SH-SY5Y (cell line): ENCODE data around the gene RAMP3.

Source experiments
- GATA2 ChIP-seq: IDR thresholded peaks from 2 replicates; pipeline ENCODE4 v1.6.1; 2011; ENCODE audit warnings: mild to moderate bottlenecking, low read depth, low read length
- GATA3 ChIP-seq: IDR thresholded peaks from 2 replicates; pipeline ENCODE4 v1.6.1; 2011; ENCODE audit warnings: low read depth, mild to moderate bottlenecking, low read length, moderate library complexity

RAMP3 gene

DNA sequence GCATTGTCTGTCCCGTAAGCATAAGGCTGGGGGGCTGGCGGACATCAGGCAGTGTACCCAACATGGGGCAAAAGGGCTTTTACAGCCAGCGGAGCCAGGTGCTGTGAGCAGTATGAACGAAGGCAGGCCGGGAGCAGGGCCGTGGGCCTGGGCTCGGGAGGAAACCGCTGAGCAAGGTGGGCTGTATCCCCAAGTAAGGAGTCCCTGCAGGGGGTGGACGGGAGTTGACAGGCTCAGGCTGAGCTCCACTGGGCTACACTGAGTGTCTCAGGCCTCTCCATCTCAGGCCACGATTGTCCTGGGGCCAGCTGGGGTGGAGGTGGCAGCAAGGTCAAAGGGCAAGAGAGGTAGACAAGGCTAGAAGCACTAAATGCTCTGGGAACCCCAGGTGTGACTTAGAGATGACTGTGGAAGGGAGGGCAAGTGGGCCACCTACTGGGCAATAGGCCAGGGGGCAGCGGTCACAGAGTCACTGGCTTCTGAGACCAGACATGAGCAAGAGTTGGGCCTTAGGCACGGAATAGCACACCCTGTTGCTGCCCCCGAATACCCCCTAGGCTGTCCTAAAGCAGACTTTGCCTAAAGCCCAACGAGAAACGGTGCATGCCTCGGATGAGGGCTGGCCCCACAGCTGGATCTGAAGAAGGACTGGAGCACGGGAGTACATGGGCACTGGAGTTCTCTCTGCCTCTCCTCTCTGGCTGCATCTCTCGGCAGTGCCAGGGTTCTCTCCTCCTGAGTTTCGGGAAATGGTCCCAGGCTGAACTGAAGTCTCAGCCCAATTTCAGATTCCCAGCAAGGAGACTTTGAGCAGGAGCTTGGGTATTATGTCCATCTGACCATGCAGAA lies 10.8 kb upstream of the RAMP3 start:
- TF ChIP-seq GATA3: no peak
- no peak for TF ChIP-seq GATA2

DNA sequence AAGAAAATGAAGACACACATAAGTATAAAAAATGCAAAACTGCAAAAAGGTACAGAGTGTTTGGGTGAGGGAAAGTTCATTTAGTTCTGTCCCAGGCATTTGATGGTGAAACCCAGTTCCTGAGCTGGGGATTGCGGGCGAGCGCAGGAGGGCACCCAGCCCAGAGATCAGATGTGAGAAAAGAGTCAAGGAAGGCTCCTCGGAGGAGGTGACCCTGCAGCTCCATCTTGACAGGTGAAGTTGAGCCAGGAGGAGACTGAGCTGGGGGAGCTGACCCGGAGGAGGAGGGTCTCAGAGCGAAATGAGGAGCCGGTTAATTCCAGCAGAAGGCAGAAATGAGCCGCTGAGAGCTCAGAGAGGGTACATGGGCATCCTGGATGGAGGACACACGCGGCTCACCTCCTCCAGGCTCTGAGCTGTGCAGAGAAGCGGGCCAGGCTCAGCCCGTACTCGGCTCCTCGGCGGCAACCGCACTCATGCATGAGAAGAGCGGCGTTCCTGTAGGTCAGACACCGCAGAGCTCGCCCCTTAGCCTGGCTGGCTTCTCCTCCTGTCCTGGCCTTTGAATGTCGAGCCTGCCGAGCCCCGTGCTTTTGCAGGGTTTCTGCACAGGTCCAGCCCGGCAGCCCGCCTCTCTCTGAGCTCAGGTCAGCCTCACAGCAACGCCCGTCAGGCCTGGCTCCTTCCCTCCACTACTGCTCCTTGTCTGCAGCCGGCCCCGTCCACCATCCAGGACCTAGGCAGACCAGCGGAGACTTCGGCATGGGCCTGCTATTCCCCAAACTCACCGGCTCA lies 9.5 kb upstream of the RAMP3 start:
- no peak for TF ChIP-seq GATA2

DNA sequence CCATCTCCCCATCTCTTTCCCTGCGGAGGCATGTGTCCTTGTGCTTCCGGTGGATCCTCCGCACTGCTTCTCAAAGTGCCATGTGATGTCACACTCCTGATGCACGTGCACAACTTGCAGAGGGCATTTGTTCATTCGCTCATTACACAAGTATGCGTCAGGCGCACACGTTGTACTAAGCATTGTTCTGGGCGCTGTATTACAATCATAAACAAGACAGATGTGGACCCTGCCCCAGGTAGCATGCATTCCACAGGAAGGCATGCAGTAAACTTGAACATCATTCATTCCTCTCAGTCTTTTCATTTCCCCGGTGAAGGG lies 9.0 kb upstream of the RAMP3 start:
- TF ChIP-seq GATA3 (no peak), GATA2 (no peak)

DNA sequence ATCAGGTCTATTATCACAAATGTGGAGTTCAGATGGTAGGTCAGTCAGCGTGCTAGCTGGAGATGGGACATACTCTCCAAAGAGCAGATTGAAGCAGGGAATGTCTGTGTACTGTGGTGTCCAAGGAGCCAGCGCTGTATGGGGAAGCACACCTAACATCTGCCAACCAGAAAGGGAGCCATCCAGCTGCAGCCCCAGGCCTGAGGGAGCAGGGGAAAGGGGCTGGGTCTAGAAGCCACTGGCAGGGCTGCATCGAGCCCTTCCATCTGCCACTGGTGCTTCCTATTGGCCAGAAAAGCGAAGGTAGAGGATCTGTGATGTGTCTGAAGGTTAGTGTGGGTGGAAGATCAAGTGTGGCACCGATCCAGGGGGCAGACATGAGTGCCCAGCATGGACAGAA lies 8.0 kb upstream of the RAMP3 start:
- TF ChIP-seq GATA3: no peak
- no peak for TF ChIP-seq GATA2

DNA sequence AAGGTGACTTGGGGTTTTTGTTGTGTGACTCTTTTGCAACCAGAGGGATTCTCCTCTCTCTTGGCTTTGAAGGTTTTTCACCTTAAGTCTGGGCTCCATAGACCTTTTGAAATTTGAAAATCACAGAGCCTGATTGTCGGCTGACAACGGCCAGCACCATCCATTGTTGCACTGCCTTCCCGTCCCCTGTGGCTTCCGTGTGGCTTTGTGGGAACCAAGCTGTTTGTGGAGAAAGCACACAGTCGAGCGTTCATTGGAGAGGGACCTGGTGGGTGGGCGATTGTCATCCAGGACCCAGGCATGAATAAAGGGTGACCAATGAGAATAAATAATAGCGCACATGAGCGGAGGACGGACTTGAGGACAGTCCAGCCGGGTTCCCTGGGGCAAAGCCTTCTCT lies 7.4 kb upstream of the RAMP3 start:
- TF ChIP-seq GATA2 (no peak), GATA3 (no peak)

DNA sequence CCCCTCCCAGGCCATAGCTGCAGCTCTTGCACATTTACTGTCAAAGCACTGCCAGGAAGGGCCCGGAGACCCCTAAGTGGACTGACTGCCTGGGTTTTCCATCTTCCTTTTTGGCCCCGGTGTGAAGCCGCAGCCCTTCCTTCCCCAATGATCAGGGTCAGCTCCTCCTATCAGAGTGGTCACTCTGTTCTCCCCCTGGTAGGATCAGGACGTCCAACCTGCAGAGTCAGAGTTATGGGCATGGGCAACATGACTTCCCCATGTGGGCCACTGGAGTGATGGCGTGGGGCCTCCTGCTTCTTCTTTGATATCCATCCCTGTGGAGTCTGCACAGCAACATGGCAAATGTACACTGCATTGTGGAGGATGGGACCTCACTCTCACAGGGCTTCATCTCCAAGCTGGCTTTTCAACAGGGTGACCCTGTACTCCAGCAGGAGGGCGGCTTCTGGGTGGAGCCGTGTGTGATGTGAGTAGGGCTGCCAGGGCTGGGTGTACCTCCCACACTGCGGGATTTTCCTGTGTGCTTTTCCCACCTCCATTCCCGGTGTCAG lies 6.4 kb upstream of the RAMP3 start:
- TF ChIP-seq GATA2 (no peak), GATA3 (no peak)

DNA sequence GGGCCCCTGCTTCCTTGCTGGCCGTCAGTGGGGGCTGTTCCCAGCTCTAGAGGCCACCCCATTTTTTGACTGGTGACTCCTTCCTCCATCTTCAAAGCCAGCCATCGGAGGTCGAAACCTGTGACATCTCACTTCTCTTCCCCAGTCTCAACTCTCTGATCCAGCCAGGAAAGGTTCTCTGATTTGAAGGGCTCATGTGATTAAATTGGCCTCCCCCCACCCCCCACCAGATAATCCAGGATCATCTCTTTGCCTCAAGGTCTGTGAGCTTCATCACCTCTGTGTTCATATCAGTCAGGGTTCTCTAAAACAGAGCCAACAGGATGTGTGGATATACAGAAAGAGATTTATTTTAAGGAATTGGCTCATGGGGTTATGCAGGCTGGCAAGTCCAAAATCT lies 5.6 kb upstream of the RAMP3 start:
- TF ChIP-seq GATA3 (no peak), GATA2 (no peak)

DNA sequence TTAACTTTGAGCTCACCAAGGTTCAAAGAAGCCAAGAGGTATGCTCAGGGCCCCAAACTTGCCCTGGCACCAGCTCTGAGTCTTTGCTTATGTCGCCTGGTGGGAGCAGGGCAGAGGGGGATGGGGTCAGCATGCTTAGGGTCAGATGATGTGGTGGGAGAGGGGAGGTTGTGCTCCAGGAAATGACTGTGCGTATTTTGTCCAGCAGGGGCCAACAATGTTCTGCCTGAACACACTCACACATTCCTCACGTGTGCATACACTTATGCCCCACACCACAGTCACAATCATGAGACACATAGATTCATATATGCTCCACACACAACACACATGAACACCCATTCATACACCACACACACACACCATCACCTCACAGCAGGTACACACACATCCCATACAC lies 4.4 kb upstream of the RAMP3 start:
- TF ChIP-seq GATA3 (no peak), GATA2 (no peak)

DNA sequence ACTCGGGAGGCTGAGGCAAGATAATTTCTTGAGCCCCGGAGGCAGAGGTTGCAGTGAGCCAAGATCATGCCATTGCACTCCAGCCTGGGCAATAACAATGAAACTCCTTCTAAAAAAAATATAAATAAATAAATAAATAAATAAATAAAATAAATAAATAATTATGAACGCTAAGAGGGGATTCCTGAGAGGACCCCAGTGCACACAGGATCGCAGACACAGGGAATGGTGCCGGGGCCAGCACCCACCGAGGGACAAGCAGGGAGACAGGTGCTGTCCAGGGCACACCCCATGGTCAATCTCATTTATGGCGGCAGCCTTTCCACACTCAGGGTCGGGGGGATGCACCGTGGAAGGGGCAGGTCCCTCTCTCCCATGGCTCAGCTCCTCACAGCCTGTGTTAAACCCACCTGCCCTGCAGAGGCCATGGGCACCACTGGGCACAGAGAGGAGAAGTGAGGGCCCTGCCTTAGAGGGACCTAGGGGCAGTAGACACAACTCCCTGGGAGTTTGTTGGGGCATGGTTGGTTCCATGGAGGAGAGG lies 2.2 kb upstream of the RAMP3 start:
- TF ChIP-seq GATA2: no peak
- no peak for TF ChIP-seq GATA3

DNA sequence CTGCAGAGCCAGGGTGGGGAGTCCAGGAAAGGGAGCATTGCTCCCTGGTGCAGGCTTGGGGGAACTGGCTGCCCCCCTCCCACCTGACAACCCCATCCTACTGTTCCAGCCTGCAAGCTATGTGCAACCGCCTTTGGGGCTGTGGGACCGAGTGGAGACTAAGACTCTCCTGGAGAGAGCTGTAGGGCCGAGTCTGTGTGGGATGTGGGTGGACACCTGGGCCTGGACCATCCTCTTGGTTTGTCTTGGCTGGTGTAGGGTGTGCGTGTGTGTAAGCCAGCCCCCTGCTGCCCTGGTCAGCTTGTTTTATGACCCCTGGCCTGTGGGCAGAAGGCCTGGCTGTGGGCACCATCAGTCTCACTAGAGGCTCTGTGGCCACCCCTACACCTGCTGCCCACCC lies 1.6 kb upstream of the RAMP3 start:
- TF ChIP-seq GATA2 (no peak), GATA3 (no peak)

DNA sequence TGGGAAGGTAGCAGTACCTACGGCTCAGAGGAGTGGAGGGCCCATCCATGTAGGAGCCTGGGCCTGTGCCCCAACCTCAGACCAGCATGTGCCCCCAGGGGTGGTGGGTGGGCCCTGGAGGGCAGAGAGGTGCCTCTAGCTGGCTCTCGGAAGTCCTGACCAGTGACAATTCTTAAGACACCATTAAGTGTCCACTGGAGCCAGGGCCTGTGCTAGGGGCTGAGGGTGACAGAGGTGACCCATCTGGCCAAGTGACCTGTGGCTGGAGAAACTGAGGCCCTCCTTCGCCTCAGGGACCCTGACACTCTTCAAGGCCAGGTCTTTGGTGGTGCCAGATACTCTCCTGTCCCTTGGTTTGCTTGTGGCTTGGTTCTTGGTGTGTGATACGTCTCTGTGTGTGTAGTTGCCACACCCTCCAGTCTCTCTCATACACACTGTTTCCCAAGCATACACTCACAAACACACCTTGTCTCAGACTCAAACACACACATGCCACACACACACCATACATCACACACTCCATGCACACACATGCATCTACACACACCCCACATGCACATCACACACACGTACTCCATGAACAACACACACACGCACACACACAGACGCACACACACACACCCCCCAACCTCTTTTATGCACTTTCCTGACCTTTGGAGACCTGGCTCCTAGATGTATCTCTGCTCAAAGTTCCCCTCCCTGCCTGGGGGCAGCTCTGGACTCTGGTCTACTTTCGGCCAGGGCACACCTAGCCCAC lies 897 bp upstream of the RAMP3 start:
- TF ChIP-seq GATA3 (no peak), GATA2 (no peak)

DNA sequence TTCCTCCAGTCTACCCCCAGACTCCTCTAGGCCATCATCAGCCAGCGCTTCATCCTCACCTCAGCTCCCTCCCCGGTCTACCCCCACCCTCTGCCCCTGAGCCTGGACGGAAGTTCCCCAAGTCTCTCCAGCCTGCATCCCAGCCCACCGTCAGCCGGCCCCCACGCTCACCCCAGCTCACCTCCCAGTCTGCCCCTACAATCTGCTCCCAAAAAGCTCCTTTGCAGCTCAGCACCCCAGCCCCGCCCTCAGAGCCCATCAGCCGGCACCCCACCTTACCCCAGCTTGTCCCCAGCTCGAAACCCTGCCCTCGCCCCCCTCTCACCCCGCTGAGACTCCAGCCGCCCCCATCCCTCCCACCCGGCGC lies 322 bp upstream of the RAMP3 start:
- TF ChIP-seq GATA2 (no peak), GATA3 (no peak)

DNA sequence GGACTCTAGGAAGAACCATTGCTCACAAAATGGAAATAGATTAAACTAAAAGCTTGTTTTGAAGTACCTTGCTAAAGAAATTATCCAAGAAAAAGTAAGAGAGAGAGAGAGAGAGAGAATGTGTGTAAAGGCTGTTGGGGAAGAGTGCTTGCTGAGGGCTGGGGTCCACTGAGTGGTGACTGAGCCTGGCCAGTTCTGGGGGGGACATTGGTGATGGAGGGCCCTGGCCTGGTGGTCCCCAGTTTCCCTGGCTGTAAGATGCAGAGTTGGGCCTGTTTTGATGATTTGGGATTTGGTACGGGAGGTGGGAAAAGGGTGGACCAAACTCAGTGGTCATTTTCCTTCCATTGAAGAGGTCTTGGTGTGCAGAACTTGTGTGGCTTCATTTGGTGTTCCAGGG lies 880 bp downstream of the RAMP3 start:
- TF ChIP-seq GATA2 (no peak), GATA3 (no peak)

DNA sequence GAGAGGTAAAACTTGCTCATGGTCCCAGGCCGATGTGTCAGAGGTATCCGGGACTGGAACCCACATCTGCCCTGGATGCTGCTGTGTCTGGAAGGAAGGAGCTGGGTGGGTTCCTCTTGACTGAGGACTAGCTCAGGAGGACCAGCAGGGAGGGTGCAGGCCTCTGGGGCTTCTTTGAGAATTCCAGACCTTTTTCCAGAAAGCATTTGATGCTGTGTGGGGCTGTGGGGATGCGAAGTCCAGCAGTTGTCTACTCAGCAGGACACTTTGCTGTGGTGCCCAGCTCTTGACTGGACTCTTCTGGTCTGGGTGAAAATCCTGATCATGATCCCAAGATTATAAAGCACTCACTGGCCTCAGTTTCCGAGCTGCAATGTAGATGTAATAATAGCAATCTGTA lies 1.7 kb downstream of the RAMP3 start:
- TF ChIP-seq GATA2 (no peak), GATA3 (no peak)
